Liver (tissue), 9 donors: ENCODE results near the gene STX17. TPM values are rescaled to one million over a fixed set of nuclear protein-coding genes. Genes with fewer than 3 reads are reported as not detected.

ENCODE experiments used
- DNase-seq: peaks from one replicate; pipeline ENCODE4 v3.0.0-alpha.2; 2017; ENCODE audit warnings: low spot score
- H3K27ac ChIP-seq, 2 donors: one replicate each; pipeline ENCODE4 v1.7.0; 2013; ENCODE audit warnings: inconsistent platforms in 2 of 2, low read length in 2 of 2, control low read depth in 1 of 2, low read depth in 1 of 2, mild to moderate bottlenecking in 1 of 2
- H3K27me3 ChIP-seq, 4 donors: one replicate each; pipeline versions ENCODE4 v1.6.1 to v1.7.0; 2013; ENCODE audit warnings: low read length in 3 of 4, inconsistent platforms in 1 of 4, mild to moderate bottlenecking in 1 of 4, moderate library complexity in 1 of 4; ENCODE audit not compliant: control insufficient read depth in 4 of 4, insufficient read depth in 4 of 4
- H3K36me3 ChIP-seq, 4 donors: one replicate each; pipeline versions ENCODE4 v1.6.1 to v1.7.0; 2013; ENCODE audit warnings: low read length in 3 of 4, mild to moderate bottlenecking in 3 of 4, low read depth in 1 of 4, moderate library complexity in 1 of 4; ENCODE audit not compliant: control insufficient read depth in 4 of 4, insufficient read depth in 3 of 4
- H3K4me1 ChIP-seq, 4 donors: one replicate each; pipeline versions ENCODE4 v1.6.1 to v1.7.0; 2013; ENCODE audit warnings: low read length in 3 of 4, mild to moderate bottlenecking in 3 of 4, moderate library complexity in 1 of 4; ENCODE audit not compliant: control insufficient read depth in 4 of 4, insufficient read depth in 4 of 4
- H3K4me3 ChIP-seq, 3 donors: one replicate each; pipeline versions ENCODE4 v1.6.1 to v1.7.0; 2013; ENCODE audit warnings: low read length in 3 of 3, control low read depth in 1 of 3, low read depth in 1 of 3, mild to moderate bottlenecking in 1 of 3
- H3K9ac ChIP-seq, 2 donors: one replicate each; pipeline ENCODE4 v1.7.0; 2013; ENCODE audit warnings: low read length in 2 of 2, mild to moderate bottlenecking in 2 of 2, moderate library complexity in 2 of 2, control low read depth in 1 of 2, low read depth in 1 of 2
- H3K9me3 ChIP-seq, 4 donors: one replicate each; pipeline versions ENCODE4 v1.6.1 to v1.7.0; 2013; ENCODE audit warnings: low read length in 3 of 4; ENCODE audit not compliant: control insufficient read depth in 4 of 4
- ATF3 ChIP-seq: IDR thresholded peaks from 2 replicates; pipeline ENCODE4 v1.6.1; 2016; ENCODE audit warnings: antibody characterized with exemption
- CTCF ChIP-seq: fragments of 150-350 bp; IDR thresholded peaks from 2 replicates; pipeline ENCODE4 v1.5.1; 2017; ENCODE audit warnings: improper control_type of control experiment, low read depth, low read length; ENCODE audit not compliant: missing input control
- EGR1 ChIP-seq, 2 donors: IDR thresholded peaks; 2 replicates each; pipeline ENCODE4 v1.6.1; 2016 to 2018; ENCODE audit warnings: antibody characterized with exemption in 2 of 2, low read depth in 2 of 2
- FOXA1 ChIP-seq: IDR thresholded peaks from 2 replicates; pipeline ENCODE4 v1.6.1; 2016; ENCODE audit warnings: antibody characterized with exemption
- FOXA2 ChIP-seq: IDR thresholded peaks from 2 replicates; pipeline ENCODE4 v1.6.1; 2016; ENCODE audit warnings: antibody characterized with exemption
- GABPA ChIP-seq, 2 donors: IDR thresholded peaks in 1 of 2; conservative IDR thresholded peaks in 1 of 2; 2 replicates each; pipeline ENCODE4 v1.6.1; 2016; ENCODE audit warnings: antibody characterized with exemption in 2 of 2, mild to moderate bottlenecking in 1 of 2, moderate library complexity in 1 of 2
- HNF4A ChIP-seq, 2 donors: conservative IDR thresholded peaks; 2 replicates each; pipeline ENCODE4 v1.6.1; 2016; ENCODE audit warnings: antibody characterized with exemption in 2 of 2, mild to moderate bottlenecking in 2 of 2
- HNF4G ChIP-seq: IDR thresholded peaks from 2 replicates; pipeline ENCODE4 v1.6.1; 2016; ENCODE audit warnings: antibody characterized with exemption
- JUND ChIP-seq, 2 donors: IDR thresholded peaks; 2 replicates each; pipeline ENCODE4 v1.6.1; 2016; ENCODE audit warnings: antibody characterized with exemption in 2 of 2
- MAX ChIP-seq: IDR thresholded peaks from 2 replicates; pipeline ENCODE4 v1.6.1; 2016; ENCODE audit warnings: antibody characterized with exemption
- NR2F2 ChIP-seq: IDR thresholded peaks from 2 replicates; pipeline ENCODE4 v1.6.1; 2016; ENCODE audit warnings: antibody characterized with exemption
- RAD21 ChIP-seq, 2 donors: IDR thresholded peaks; 2 replicates each; pipeline ENCODE4 v1.6.1; 2016; ENCODE audit warnings: antibody characterized with exemption in 2 of 2, mild to moderate bottlenecking in 2 of 2
- REST ChIP-seq: IDR thresholded peaks from 2 replicates; pipeline ENCODE4 v1.6.1; 2016; ENCODE audit warnings: antibody characterized with exemption, mild to moderate bottlenecking
- RXRA ChIP-seq, 2 donors: IDR thresholded peaks; 2 replicates each; pipeline ENCODE4 v1.6.1; 2017 to 2018; ENCODE audit warnings: antibody characterized with exemption in 2 of 2, mild to moderate bottlenecking in 1 of 2
- SP1 ChIP-seq: IDR thresholded peaks from 2 replicates; pipeline ENCODE4 v1.6.1; 2018; ENCODE audit warnings: antibody characterized with exemption, mild to moderate bottlenecking
- TAF1 ChIP-seq: conservative IDR thresholded peaks from 2 replicates; pipeline ENCODE4 v1.6.1; 2016; ENCODE audit warnings: antibody characterized with exemption, mild to moderate bottlenecking
- YY1 ChIP-seq: IDR thresholded peaks from 2 replicates; pipeline ENCODE4 v1.6.1; 2016; ENCODE audit warnings: antibody characterized with exemption, mild to moderate bottlenecking
- ZBTB33 ChIP-seq: IDR thresholded peaks from 2 replicates; pipeline ENCODE4 v1.6.1; 2016; ENCODE audit warnings: antibody characterized with exemption
- WGBS: extraction: QIAGEN DNeasy Blood & Tissue Kit; methylation state at CpG from one replicate; pipeline ENCODE4 v1.1.7; 2013; 5-methylcytosine and 5-hydroxymethylcytosine counted together
- polyA plus RNA-seq, 2 donors: library from polyadenylated mRNA; stranded (reverse) in 1 of 2; unstranded in 1 of 2; fragments of 200-250 nt in 1 of 2; fragments of >200 nt in 1 of 2; fragmentation: Nextera tagmentation in 1 of 2; extraction: Ambion mirVana in 1 of 2; gene quantifications; one replicate each; pipeline versions ENCODE4 v1.2.1 to v1.2.3, GENCODE V29; 2013 to 2015
- total RNA-seq, 2 donors: library from RNA; depleted of rRNA; stranded (reverse); fragments of >200 nt; gene quantifications; one replicate each; pipeline ENCODE4 v1.2.3, GENCODE V29; 2014
- donor health status: healthy.
- donor health status: healthy.
- donor health status: healthy.
- donor health status: healthy.
- donor health status: healthy.

STX17 gene
- total and polyA plus RNA-seq, 4 donors = 8.3 to 30.9 (median 21.2) TPM

- no peak for TF ChIP-seq EGR1 (IDR thresholded peaks at IDR 0.05; ENCODE audit: low read depth in 2 of 2)
- no peak for TF ChIP-seq ATF3
- no peak for TF ChIP-seq HNF4A (conservative IDR thresholded peaks at IDR 0.05)
- TF ChIP-seq GABPA (IDR thresholded peaks at IDR 0.05 in 1 of 2, conservative IDR thresholded peaks at IDR 0.05 in 1 of 2) = no peak
- no peak for TF ChIP-seq FOXA1
Observed at GRCh38 chr9:99953861-99954507, 47.5 kb downstream of the STX17 start (continued).

GRCh38 chr9:99954819-99955218 lies 48.4 kb downstream of the STX17 start:
- Histone ChIP-seq H3K27ac (no peak overlapping the region), H3K9ac (no peak overlapping the region), H3K4me1 (no peaks in the 10 kb centered on the region), H3K9me3 (no peaks in the 10 kb centered on the region), H3K36me3 (peaks cover 2 to 19% (median 11%) of the 10 kb centered on the region in 4 donors), H3K4me3 (no peak overlapping the region), H3K27me3 (no peaks in the 10 kb centered on the region)
- DNase-seq = no peak
- TF ChIP-seq GABPA (IDR thresholded peaks at IDR 0.05 in 1 of 2, conservative IDR thresholded peaks at IDR 0.05 in 1 of 2) = no peak
- TF ChIP-seq CTCF = no peak
- no peak for TF ChIP-seq RXRA (IDR thresholded peaks at IDR 0.05)
- TF ChIP-seq NR2F2 = no peak
- TF ChIP-seq EGR1 (IDR thresholded peaks at IDR 0.05; ENCODE audit: low read depth in 2 of 2) = no peak
- TF ChIP-seq YY1 = no peak
- no peak for TF ChIP-seq HNF4G
- TF ChIP-seq HNF4A (conservative IDR thresholded peaks at IDR 0.05) = no peak
- no peak for TF ChIP-seq SP1
- no peak for TF ChIP-seq FOXA2
- no peak for TF ChIP-seq FOXA1
- TF ChIP-seq TAF1 = no peak
- no peak for TF ChIP-seq MAX
- TF ChIP-seq RAD21 (IDR thresholded peaks at IDR 0.05) = no peak
- no peak for TF ChIP-seq JUND (IDR thresholded peaks at IDR 0.05)
- no peak for TF ChIP-seq REST
- no peak for TF ChIP-seq ATF3
- TF ChIP-seq ZBTB33 = no peak
- WGBS = 96% methylated on average over 1 of the region's 1 CpG
